IPS-18a (cell line): ENCODE results near the gene UMODL1.

Experiments used
- H3K27ac ChIP-seq: one replicate; pipeline ENCODE4 v1.5.1; 2013; ENCODE audit warnings: low read length
- H3K27me3 ChIP-seq: one replicate; pipeline ENCODE4 v1.6.1; 2013; ENCODE audit warnings: mild to moderate bottlenecking, low read length; ENCODE audit not compliant: control insufficient read depth, insufficient read depth
- H3K36me3 ChIP-seq: one replicate; pipeline ENCODE4 v1.6.1; 2013; ENCODE audit warnings: low read depth, low read length; ENCODE audit not compliant: control insufficient read depth
- H3K4me1 ChIP-seq: one replicate; pipeline ENCODE4 v1.6.1; 2013; ENCODE audit warnings: low read depth, low read length; ENCODE audit not compliant: control insufficient read depth
- H3K4me3 ChIP-seq: one replicate; pipeline ENCODE4 v1.5.1; 2013; ENCODE audit warnings: low read length
- H3K9ac ChIP-seq: one replicate; pipeline ENCODE4 v1.6.1; 2013; ENCODE audit warnings: mild to moderate bottlenecking, low read length, moderate library complexity
- H3K9me3 ChIP-seq: one replicate; pipeline ENCODE4 v1.6.1; 2013; ENCODE audit warnings: low read depth, low read length; ENCODE audit not compliant: control insufficient read depth

The UMODL1 gene

DNA sequence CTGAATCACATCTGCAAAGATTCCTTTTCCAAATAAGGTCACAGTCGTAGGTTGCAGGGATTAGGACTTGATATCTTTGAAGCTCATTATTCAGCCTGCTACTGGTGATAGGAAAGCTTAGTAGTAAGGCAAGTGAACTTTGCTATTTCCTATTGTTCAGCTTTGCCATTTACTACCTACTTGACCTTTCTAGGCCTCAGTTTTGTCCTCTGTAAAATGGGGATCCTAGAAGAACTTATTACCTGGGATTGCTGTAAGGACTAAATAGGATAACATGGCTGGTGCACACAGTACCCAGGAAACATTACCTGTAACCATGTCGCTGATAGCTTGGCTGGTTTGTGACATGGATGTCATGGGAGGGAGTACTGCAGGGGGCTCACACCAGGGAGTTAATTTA is 24.5 kb downstream of the UMODL1 start:
- Histone ChIP-seq H3K9me3 (no peaks in the 10 kb centered on the region), H3K9ac (no peak overlapping the region), H3K4me3 (no peak overlapping the region), H3K36me3 (no peaks in the 10 kb centered on the region), H3K4me1 (no peaks in the 10 kb centered on the region), H3K27ac (no peak overlapping the region), H3K27me3 (peaks cover 11% of the 10 kb centered on the region)

DNA sequence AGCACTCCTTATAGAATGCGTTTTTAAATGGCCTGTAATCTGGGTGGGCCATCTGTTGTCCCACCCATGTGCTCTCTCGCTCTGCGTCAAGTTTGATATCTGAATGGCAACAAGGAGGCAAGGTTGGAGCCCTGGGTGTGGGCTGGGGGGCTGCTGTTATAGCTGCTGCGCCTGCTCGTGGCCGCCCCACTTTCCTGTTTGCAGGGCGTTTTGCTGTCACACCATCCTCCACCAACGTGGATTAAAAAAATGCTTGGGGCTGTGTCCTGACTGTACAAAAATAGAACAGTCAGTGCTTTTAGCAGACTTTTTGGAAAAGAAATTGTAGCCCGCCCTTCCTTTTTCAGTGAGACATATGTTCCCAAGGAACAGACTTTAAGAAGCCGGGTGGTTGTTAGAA is 25.4 kb downstream of the UMODL1 start:
- Histone ChIP-seq H3K4me1 (no peaks in the 10 kb centered on the region), H3K9ac (no peak overlapping the region), H3K27ac (no peak overlapping the region), H3K27me3 (peaks cover 4% of the 10 kb centered on the region), H3K9me3 (no peaks in the 10 kb centered on the region), H3K36me3 (no peaks in the 10 kb centered on the region), H3K4me3 (no peak overlapping the region)

GRCh38 chr21:42097274-42097673 is 26.2 kb downstream of the UMODL1 start:
- H3K4me3 ChIP-seq = no peak overlapping the region
- no peak overlapping the region for H3K27ac ChIP-seq
- no peaks in the 10 kb centered on the region for H3K27me3 ChIP-seq
- H3K4me1 ChIP-seq = no peaks in the 10 kb centered on the region
- H3K9me3 ChIP-seq = no peaks in the 10 kb centered on the region
- no peak overlapping the region for H3K9ac ChIP-seq
- H3K36me3 ChIP-seq = no peaks in the 10 kb centered on the region

GRCh38 chr21:42097860-42098454 is 26.8 kb downstream of the UMODL1 start:
- no peak overlapping the region for H3K4me3 ChIP-seq

GRCh38 chr21:42098957-42099505 is 27.9 kb downstream of the UMODL1 start:
- Histone ChIP-seq H3K9me3 (no peaks in the 10 kb centered on the region), H3K27ac (no peak overlapping the region), H3K4me3 (no peak overlapping the region), H3K9ac (no peak overlapping the region), H3K4me1 (no peaks in the 10 kb centered on the region), H3K27me3 (no peaks in the 10 kb centered on the region), H3K36me3 (no peaks in the 10 kb centered on the region)

More at GRCh38 chr21:42097860-42098454, 26.8 kb downstream of the UMODL1 start:
- no peaks in the 10 kb centered on the region for H3K36me3 ChIP-seq
- H3K27me3 ChIP-seq = no peaks in the 10 kb centered on the region
- no peak overlapping the region for H3K9ac ChIP-seq
- H3K4me1 ChIP-seq = no peaks in the 10 kb centered on the region
- H3K9me3 ChIP-seq = no peaks in the 10 kb centered on the region
- no peak overlapping the region for H3K27ac ChIP-seq

DNA sequence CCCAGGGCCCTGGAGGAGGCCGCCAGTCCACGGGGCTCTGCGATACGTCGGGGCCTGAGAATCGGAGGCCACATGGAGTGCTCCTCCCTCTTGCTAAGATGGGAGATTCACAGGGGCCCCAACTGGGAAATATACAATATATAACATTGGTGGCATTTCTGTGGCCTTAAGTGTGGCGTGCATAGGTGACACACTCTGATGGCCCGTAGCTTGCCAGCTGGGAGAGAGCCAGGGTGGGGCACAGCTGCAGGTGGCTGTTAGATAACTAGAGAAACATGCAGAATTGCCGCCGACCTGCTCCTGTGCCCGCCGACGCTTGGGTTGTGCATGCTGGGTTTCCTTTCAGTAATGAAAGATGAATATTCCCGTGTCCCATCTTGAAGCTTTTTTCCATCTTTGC is 30.1 kb downstream of the UMODL1 start:
- H3K9ac ChIP-seq = no peak overlapping the region
- H3K9me3 ChIP-seq = no peaks in the 10 kb centered on the region
- H3K36me3 ChIP-seq = no peaks in the 10 kb centered on the region
- H3K4me3 ChIP-seq = no peak overlapping the region
- no peaks in the 10 kb centered on the region for H3K27me3 ChIP-seq
- no peak overlapping the region for H3K27ac ChIP-seq
- H3K4me1 ChIP-seq = no peaks in the 10 kb centered on the region

- Histone ChIP-seq H3K4me1 (no peaks in the 10 kb centered on the region), H3K36me3 (no peaks in the 10 kb centered on the region), H3K27me3 (no peaks in the 10 kb centered on the region), H3K9ac (no peak overlapping the region), H3K4me3 (no peak overlapping the region), H3K27ac (no peak overlapping the region), H3K9me3 (no peaks in the 10 kb centered on the region)
Measured at GRCh38 chr21:42102076-42102475, 31.0 kb downstream of the UMODL1 start.

- no peaks in the 10 kb centered on the region for H3K27me3 ChIP-seq
- H3K4me3 ChIP-seq = no peak overlapping the region
- no peak overlapping the region for H3K9ac ChIP-seq
- no peaks in the 10 kb centered on the region for H3K4me1 ChIP-seq
- H3K27ac ChIP-seq = no peak overlapping the region
- no peaks in the 10 kb centered on the region for H3K36me3 ChIP-seq
- H3K9me3 ChIP-seq = no peaks in the 10 kb centered on the region
Measured at GRCh38 chr21:42102526-42102925, 31.4 kb downstream of the UMODL1 start.

GRCh38 chr21:42102991-42103390 is 31.9 kb downstream of the UMODL1 start:
- Histone ChIP-seq H3K9me3 (no peaks in the 10 kb centered on the region), H3K4me1 (no peaks in the 10 kb centered on the region), H3K27ac (no peak overlapping the region), H3K4me3 (no peak overlapping the region), H3K27me3 (no peaks in the 10 kb centered on the region), H3K36me3 (no peaks in the 10 kb centered on the region), H3K9ac (no peak overlapping the region)

GRCh38 chr21:42103843-42104242 is 32.7 kb downstream of the UMODL1 start:
- no peak overlapping the region for H3K27ac ChIP-seq
- H3K9ac ChIP-seq = no peak overlapping the region
- H3K36me3 ChIP-seq = no peaks in the 10 kb centered on the region
- H3K27me3 ChIP-seq = no peaks in the 10 kb centered on the region
- no peak overlapping the region for H3K4me3 ChIP-seq
- no peaks in the 10 kb centered on the region for H3K4me1 ChIP-seq
- H3K9me3 ChIP-seq = no peaks in the 10 kb centered on the region

DNA sequence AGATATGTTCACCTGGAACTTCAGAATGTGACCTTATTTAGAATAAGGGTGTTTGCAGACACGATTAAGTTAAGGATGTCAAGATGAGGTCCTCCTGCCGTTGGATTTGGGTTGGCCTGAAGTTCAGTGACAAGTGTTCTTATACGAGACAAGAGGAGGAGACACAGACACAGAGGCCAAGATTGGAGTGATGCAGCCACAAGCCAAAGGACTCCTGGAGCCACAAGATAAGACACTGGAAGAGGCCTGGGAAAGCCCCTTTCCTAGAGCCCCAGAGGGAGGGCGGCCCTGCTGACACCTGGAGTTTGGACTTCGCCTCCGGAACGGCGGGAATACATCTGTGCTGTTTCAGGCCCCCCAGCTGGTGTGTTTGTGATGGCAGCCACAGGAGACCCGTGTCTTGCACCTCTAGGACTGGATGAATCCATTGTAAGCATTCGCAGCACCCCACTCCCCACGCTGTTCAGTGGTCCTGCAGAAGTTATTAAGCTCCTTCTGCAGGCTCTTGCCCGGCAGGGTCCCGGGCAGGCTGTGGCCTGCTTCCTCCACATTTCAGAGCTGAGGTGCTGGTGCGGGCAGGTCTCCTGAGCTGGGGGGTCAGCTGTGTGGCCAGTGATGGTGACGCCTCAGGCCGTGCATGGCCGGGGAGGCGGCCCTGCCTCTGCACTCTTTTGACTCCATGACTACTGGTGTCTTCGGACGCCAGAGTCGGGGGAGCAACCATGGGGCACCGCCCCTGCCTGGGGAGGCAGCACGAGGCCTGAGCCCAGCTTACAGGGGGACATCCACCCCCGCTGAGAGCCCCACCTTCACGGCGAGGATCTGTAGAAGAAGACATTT is 34.6 kb downstream of the UMODL1 start:
- H3K27me3 ChIP-seq = no peaks in the 10 kb centered on the region
- no peaks in the 10 kb centered on the region for H3K9me3 ChIP-seq
- no peaks in the 10 kb centered on the region for H3K4me1 ChIP-seq
- H3K27ac ChIP-seq = no peak overlapping the region
- no peaks in the 10 kb centered on the region for H3K36me3 ChIP-seq
- no peak overlapping the region for H3K9ac ChIP-seq
- H3K4me3 ChIP-seq = no peak overlapping the region

GRCh38 chr21:42106425-42106824 is 35.3 kb downstream of the UMODL1 start:
- no peak overlapping the region for H3K9ac ChIP-seq
- no peak overlapping the region for H3K27ac ChIP-seq
- H3K27me3 ChIP-seq = no peaks in the 10 kb centered on the region
- no peaks in the 10 kb centered on the region for H3K36me3 ChIP-seq
- no peaks in the 10 kb centered on the region for H3K4me1 ChIP-seq
- no peaks in the 10 kb centered on the region for H3K9me3 ChIP-seq
- no peak overlapping the region for H3K4me3 ChIP-seq
